T-helper 1 cell (primary cell): ENCODE data around the gene CNNM3.

ENCODE experiments used
- DNase-seq, 5 donors: peaks; one replicate each; pipeline ENCODE4 v3.0.0-alpha.2; 2012 to 2020

Gene CNNM3

GRCh38 chr2:96819128-96819875 is 3.2 kb downstream of the CNNM3 start:
- no peak for DNase-seq

GRCh38 chr2:96819876-96820511 is 3.9 kb downstream of the CNNM3 start:
- DNase-seq: no peak

- no peak for DNase-seq
Observed at GRCh38 chr2:96821113-96821675, 5.1 kb downstream of the CNNM3 start.

GRCh38 chr2:96822786-96823185 is 6.7 kb downstream of the CNNM3 start:
- DNase-seq: no peak

- DNase-seq: no peak
Observed at GRCh38 chr2:96823198-96823597, 7.1 kb downstream of the CNNM3 start.

- DNase-seq: no peak
Observed at GRCh38 chr2:96824079-96824870, 8.2 kb downstream of the CNNM3 start.

GRCh38 chr2:96825057-96825456 is 9.0 kb downstream of the CNNM3 start:
- DNase-seq: no peak

- DNase-seq: no peak
Observed at GRCh38 chr2:96826546-96827278, 10.6 kb downstream of the CNNM3 start.

GRCh38 chr2:96828436-96828835 is 12.4 kb downstream of the CNNM3 start:
- no peak for DNase-seq

- DNase-seq: no peak
Observed at GRCh38 chr2:96828874-96829273, 12.8 kb downstream of the CNNM3 start.

GRCh38 chr2:96830044-96830562 is 14.0 kb downstream of the CNNM3 start:
- DNase-seq: no peak

- DNase-seq: no peak
Observed at GRCh38 chr2:96831679-96832078, 15.6 kb downstream of the CNNM3 start.

- DNase-seq: no peak
Observed at GRCh38 chr2:96832408-96832753, 16.3 kb downstream of the CNNM3 start.

- no peak for DNase-seq
Observed at GRCh38 chr2:96832754-96833507, 16.9 kb downstream of the CNNM3 start.

GRCh38 chr2:96835830-96836229 is 19.8 kb downstream of the CNNM3 start:
- no peak for DNase-seq

- no peak for DNase-seq
Observed at GRCh38 chr2:96837575-96837974, 21.5 kb downstream of the CNNM3 start.

GRCh38 chr2:96838345-96839292 is 22.6 kb downstream of the CNNM3 start:
- no peak for DNase-seq

GRCh38 chr2:96839293-96839874 is 23.3 kb downstream of the CNNM3 start:
- peak; percentile 60 to 91 (median 74) for DNase-seq

GRCh38 chr2:96839875-96840850 is 24.1 kb downstream of the CNNM3 start:
- DNase-seq: no peak
